Measurements from ENCODE around the gene EFHD1.

- TF ChIP-seq CTCF (IDR thresholded peaks at IDR 0.05 in 8 of 11, conservative IDR thresholded peaks at IDR 0.05 in 3 of 11) (no peak), POLR2A (IDR thresholded peaks at IDR 0.05) (no peak)
Measured at GRCh38 chr2:232721882-232722281, 88.5 kb downstream of the EFHD1 start.
